GM21529 (cell line): Measurements from ENCODE around the gene CNST.
"Not testable (repeated sequence)": the region's sequence is repeated elsewhere in the genome, so short reads cannot be mapped to it uniquely, and the experiment has no call there.

ENCODE experiments used
- ATAC-seq: cut with Tn5 transposase; IDR thresholded peaks from one replicate; pipeline ENCODE4 v1.9.1; 2021; ENCODE audit not compliant: unreplicated experiment

Gene CNST

GRCh38 chr1:246669659-246670058, 103.4 kb downstream of the CNST start:
- ATAC-seq = no peak

- no peak for ATAC-seq
These were observed 107.8 kb downstream of the CNST start for GRCh38 chr1:246674049-246674448.

GRCh38 chr1:246677842-246678241, 111.6 kb downstream of the CNST start:
- no peak for ATAC-seq

GRCh38 chr1:246678816-246679793, 112.8 kb downstream of the CNST start:
- no peak for ATAC-seq

- no peak for ATAC-seq
These were observed 113.5 kb downstream of the CNST start for GRCh38 chr1:246679794-246680177.

- ATAC-seq = no peak
These were observed 113.9 kb downstream of the CNST start for GRCh38 chr1:246680190-246680589.

GRCh38 chr1:246680696-246681130, 114.5 kb downstream of the CNST start:
- no peak for ATAC-seq

GRCh38 chr1:246681900-246682895, 115.9 kb downstream of the CNST start:
- ATAC-seq = no peak

- ATAC-seq = no peak
These were observed 117.3 kb downstream of the CNST start for GRCh38 chr1:246683521-246683920.

GRCh38 chr1:246687002-246687401, 120.7 kb downstream of the CNST start:
- ATAC-seq = no peak

- peak; percentile 100 for ATAC-seq
These were observed 123.3 kb downstream of the CNST start for GRCh38 chr1:246689409-246690008.

- ATAC-seq = no peak
These were observed 123.8 kb downstream of the CNST start for GRCh38 chr1:246690100-246690499.

GRCh38 chr1:246691622-246692495, 125.6 kb downstream of the CNST start:
- ATAC-seq = no peak

- not testable (repeated sequence) for ATAC-seq
These were observed 128.1 kb downstream of the CNST start for GRCh38 chr1:246694213-246694895.

- no peak for ATAC-seq
These were observed 128.9 kb downstream of the CNST start for GRCh38 chr1:246695136-246695535.

GRCh38 chr1:246695666-246696065, 129.4 kb downstream of the CNST start:
- ATAC-seq = no peak

GRCh38 chr1:246698466-246699094, 132.3 kb downstream of the CNST start:
- ATAC-seq = no peak

- ATAC-seq = peak; percentile 94
These were observed 133.0 kb downstream of the CNST start for GRCh38 chr1:246699095-246699735.
